ENCODE results near the gene LMX1A.

The LMX1A gene

DNA sequence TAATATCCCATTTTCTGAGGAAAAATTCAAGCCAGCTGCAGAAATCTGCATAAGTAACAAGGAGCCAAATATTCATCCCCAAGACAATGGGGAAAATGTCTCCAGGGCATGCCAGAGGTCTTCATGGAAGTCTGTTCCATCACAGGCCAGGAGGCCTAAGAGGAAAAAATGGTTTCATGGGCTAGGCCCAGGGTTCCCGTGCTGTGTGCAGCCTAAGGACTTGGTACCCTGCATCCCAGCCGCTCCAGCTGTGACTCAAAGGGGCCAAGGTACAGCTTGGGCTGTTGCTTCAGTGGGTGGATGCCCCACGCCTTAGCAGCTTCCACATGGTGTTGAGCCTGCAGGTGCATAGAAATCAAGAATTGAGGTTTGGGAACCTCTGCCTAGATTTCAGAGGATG, 173.5 kb downstream of the LMX1A start:
- TF ChIP-seq GATA3 (IDR thresholded peaks at IDR 0.05; ENCODE audit: low read depth, low read length) = no peak
- TF ChIP-seq GATA2 (IDR thresholded peaks at IDR 0.05; ENCODE audit: low read depth, low read length) = no peak

DNA sequence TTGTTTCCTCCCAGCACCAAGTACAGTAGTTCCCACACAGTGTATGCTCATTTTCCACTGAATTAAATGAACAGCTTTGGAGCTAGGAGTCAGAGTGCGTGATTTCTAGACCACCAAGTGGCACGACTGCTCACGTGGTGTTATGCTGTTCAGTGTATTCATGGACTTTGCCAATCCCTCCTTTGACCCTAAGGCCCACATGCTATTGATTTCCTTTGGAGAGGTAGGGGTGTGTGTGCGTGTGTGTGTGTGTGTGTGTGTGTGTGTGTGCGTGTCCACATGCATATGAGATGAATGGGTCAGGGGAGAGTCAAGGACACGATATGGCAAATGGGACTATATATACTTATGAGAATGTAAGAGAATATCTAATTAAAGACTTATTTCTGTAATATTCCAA, 177.2 kb downstream of the LMX1A start:
- TF ChIP-seq GATA3 (IDR thresholded peaks at IDR 0.05; ENCODE audit: low read depth, low read length) (no peak), GATA2 (IDR thresholded peaks at IDR 0.05; ENCODE audit: low read depth, low read length) (no peak)

DNA sequence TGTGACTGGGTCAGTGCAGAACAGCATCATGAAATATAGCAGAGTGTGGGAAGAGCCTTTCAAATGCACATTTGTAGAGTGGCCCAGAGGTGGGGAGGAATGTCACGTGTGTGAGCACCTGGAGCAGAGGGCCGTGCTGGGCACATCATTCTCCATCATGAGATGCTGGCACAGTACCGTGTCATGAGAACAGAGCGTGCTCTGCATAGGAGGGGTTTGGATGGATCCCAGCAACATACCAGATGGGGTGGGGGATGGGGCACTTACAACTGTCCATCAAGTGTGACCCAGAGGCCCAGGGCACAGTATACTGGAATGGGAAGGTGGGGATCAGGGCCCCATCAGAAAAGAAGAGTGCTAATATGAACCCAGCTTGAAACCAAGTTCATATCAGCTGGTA, 182.0 kb downstream of the LMX1A start:
- TF ChIP-seq GATA3 (IDR thresholded peaks at IDR 0.05; ENCODE audit: low read depth, low read length) (no peak), GATA2 (IDR thresholded peaks at IDR 0.05; ENCODE audit: low read depth, low read length) (no peak)

DNA sequence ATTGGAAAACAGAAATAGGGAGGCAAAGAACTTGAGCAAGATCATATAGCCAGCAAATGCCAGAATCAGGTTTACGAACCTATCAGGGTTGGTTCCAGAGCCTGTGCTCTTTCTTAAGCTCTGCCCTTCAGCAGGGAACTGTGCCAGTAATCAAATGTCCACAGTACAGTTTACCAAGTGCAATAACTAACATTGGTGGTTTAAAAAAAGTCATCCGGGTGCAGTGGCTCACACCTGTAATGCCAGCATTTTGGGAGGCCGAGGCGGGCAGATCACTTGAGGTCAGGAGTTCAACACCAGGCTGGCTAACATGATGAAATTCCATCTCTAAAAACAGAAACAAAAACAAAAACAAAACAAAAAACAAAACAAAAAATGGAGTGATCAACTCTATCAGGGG, 182.7 kb downstream of the LMX1A start:
- TF ChIP-seq GATA3 (IDR thresholded peaks at IDR 0.05; ENCODE audit: low read depth, low read length) = no peak
- TF ChIP-seq GATA2 (IDR thresholded peaks at IDR 0.05; ENCODE audit: low read depth, low read length) = no peak

DNA sequence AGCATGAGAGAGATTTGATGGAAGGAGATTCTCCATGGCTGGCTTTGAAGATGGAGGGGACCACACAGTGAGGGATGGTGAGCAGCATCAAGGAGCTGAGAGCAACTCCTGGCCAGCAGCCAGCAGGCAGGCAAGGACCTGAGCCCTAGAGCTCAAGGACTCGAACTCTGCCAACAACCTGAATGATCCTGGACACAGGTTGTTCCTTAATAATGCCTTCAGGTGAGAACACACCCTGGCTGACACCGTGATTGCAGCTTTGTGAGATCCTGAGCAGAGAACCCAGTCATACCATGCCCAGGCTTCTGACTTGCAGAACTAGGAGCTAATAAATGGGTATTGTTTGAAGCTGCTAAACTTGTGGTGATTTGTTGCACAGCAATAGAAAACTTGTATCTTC, 183.1 kb downstream of the LMX1A start:
- no peak for TF ChIP-seq GATA2 (IDR thresholded peaks at IDR 0.05; ENCODE audit: low read depth, low read length)
- no peak for TF ChIP-seq GATA3 (IDR thresholded peaks at IDR 0.05; ENCODE audit: low read depth, low read length)

DNA sequence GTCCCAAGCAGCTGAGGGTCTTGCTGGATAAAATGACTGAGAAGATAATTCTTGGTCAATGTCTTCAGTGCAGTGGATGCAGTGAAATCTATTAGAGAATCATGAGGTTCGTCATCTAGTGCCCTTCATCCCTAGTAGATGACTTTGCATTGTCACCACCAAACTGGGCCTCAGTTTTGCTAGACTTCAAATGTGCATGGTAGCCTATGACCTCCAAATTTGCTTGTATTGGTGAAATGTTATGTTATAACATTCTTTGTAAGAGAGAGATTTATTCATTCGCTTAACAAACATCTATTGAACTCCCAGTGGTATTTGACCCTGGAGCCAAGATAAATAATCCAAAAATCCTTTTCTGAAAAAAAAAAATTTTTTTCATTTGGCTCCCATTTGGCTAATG, 183.8 kb downstream of the LMX1A start:
- no peak for TF ChIP-seq GATA2 (IDR thresholded peaks at IDR 0.05; ENCODE audit: low read depth, low read length)
- no peak for TF ChIP-seq GATA3 (IDR thresholded peaks at IDR 0.05; ENCODE audit: low read depth, low read length)

DNA sequence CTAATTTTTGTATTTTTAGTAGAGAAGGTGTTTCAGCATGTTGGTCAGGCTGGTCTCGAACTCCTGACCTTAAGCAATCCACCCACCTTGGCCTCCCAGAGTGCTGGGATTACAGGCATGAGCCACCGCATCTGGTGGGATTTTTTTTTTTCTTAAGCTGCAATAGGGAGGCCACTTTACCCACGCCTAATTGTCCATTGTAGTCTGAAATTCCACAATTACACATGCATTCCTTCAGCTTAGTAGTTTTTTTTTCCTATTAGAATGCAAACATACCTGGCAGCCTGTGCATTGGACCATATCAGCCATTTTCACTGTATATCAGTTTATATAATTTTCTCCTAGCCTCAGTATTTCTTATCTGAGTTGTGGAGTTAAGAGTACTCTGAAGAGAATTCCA, 186.8 kb downstream of the LMX1A start:
- TF ChIP-seq GATA2 (IDR thresholded peaks at IDR 0.05; ENCODE audit: low read depth, low read length) (no peak), GATA3 (IDR thresholded peaks at IDR 0.05; ENCODE audit: low read depth, low read length) (no peak)

DNA sequence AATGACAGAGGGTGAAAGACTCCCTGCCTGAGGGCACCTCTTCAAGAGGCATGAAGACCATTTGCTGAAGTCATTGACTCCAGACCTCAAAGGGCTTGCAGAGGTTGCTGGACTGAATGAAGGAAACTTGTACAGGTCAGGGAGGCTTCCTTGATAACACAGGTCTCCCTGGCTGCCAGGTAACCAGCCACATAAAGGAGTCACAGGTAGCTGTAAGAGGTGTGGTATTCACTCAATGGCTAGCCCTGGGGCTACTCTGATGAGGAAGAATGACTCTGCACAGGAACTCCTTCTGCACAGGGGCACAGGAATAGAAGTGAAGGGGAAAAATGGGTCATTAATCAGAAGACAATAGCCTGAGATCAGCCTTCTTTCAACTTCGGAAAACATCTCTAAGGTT, 187.5 kb downstream of the LMX1A start:
- TF ChIP-seq GATA2 (IDR thresholded peaks at IDR 0.05; ENCODE audit: low read depth, low read length) (no peak), GATA3 (IDR thresholded peaks at IDR 0.05; ENCODE audit: low read depth, low read length) (no peak)

DNA sequence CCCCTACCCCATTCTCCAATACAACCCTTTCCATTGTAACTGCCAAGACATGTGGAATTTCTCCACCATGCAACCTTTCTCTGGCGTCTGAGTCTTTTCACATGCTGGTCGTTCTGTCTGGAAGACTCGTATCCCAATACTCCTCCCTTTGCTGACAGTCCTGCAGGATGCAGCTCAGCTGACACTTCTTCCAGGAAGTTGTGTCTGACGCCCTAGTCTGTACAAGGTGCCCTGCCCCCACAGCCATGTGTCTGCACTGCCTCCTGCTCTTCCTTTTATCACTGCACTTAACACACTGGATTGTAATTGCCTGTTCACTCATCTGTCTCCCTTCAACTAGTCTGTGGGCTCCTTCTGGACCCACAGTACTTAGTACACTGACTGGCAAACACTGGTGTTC, 188.0 kb downstream of the LMX1A start:
- no peak for TF ChIP-seq GATA2 (IDR thresholded peaks at IDR 0.05; ENCODE audit: low read depth, low read length)
- TF ChIP-seq GATA3 (IDR thresholded peaks at IDR 0.05; ENCODE audit: low read depth, low read length) = no peak

DNA sequence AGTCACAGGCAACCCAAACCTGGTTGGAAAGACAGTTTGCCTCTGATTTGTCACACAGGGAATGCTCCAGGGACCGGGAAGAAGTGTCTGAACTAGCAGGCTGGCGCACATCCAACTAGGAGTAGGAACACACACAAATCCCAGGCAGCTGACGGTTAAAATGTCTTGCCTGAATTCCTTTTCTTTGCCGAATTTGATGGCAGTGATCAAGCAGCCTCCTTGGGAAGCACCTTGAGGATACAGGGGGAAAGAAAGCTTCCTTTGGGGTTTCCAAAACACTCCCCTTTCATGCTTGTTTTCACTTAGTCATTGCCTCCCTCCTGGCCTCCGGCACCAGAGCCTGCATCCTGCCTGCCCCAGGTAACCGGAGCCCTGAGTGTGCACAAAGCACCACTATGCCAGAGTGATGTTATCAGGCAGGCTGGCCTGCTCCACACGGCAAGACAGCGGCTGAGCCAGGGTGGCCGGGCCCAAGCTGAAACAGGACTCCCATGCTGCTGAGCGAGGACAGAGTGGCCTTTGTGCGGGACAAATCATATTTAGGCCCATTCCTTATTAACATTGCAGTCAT, 193.8 kb downstream of the LMX1A start:
- TF ChIP-seq GATA2 (IDR thresholded peaks at IDR 0.05; ENCODE audit: low read depth, low read length) (peak; percentile 57), GATA3 (IDR thresholded peaks at IDR 0.05; ENCODE audit: low read depth, low read length) (no peak)

DNA sequence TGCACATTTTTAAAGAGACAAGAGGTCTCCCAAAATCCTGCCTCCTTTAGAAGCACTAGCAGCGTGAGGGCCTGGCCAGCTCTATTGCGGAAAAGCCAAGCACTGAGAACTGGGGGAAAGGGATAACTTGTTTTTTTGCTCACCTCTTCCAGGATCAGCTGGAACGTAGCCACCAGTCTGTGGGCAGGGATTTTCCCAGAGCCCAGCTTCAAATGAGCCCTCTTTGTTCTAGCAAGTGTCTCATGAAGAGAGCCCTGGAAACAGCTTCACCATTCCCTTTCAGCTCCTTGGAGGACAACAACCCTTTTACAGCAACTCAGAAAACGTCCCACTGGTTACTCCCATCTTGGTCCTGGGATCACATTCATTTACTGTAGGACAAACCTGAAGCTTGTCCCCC, 195.4 kb downstream of the LMX1A start:
- TF ChIP-seq GATA2 (IDR thresholded peaks at IDR 0.05; ENCODE audit: low read depth, low read length) = no peak
- TF ChIP-seq GATA3 (IDR thresholded peaks at IDR 0.05; ENCODE audit: low read depth, low read length) = no peak

DNA sequence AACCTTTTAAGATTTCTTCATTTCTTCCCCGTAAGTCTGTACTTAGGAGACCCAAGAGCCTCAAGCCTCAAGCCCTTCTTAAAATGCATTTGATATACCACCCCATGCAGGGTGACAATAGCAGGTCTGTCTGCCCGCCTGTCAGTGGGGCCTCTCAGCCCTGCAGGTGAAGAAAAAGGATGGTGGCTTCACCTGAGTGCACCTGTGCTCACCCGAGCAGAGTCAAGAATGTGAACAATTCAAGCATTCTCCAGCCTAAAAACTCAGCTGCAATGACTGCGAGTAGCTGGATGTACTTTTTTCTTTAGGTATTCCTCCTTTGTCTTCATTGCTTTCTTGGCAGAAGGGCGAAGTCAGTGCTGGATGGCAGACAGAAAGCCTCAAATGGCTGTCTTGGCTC, 203.3 kb downstream of the LMX1A start:
- TF ChIP-seq GATA2 (IDR thresholded peaks at IDR 0.05; ENCODE audit: low read depth, low read length) (no peak), GATA3 (IDR thresholded peaks at IDR 0.05; ENCODE audit: low read depth, low read length) (no peak)

DNA sequence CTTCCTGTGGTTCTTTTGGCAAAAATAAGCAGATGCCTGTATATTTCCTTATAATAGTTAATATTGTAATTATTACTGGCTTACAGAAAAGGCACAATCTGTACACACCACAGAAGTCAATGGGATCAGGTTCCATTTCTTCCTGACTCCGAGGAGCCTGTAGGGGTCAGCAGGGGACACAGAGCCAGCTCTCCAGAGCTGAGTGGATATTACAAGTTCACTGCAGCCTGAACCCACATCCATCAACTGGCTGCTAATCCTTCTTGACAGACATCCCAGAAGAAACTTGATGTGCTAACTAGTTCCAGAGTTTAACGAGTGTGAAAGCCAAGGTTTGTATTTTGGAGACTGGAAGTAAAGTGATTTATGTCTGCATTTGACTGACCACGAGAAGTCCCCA, 203.8 kb downstream of the LMX1A start:
- TF ChIP-seq GATA3 (IDR thresholded peaks at IDR 0.05; ENCODE audit: low read depth, low read length) (no peak), GATA2 (IDR thresholded peaks at IDR 0.05; ENCODE audit: low read depth, low read length) (no peak)

DNA sequence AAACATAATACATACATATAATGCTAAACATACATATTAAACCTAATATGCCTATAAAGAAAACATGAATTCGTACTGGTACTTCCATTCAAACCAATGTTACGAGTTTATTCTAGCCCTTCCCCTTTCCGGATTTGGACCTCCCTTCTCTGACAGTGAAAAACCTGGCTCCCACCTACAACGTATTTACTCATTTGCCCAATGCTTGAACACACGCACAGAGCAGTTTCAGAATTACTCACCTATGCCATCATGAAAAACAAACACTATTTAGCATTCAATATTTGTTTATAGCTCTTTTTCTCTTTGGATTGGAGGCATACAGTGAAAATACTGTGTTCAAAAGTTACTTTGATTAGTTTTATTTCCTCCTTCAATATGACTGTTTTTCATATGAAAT, 204.4 kb downstream of the LMX1A start:
- TF ChIP-seq GATA3 (IDR thresholded peaks at IDR 0.05; ENCODE audit: low read depth, low read length) (no peak), GATA2 (IDR thresholded peaks at IDR 0.05; ENCODE audit: low read depth, low read length) (no peak)
